OCI-LY1 (cell line): Measurements from ENCODE around the gene LRRC8D.

Experiments
- H2AFZ ChIP-seq: fragments of 200-600 bp; sonication (generic), shearing (Covaris generic); 2 replicates; pipeline ENCODE4 v1.6.0; 2014; ENCODE audit warnings: antibody characterized with exemption, mild to moderate bottlenecking, low read length
- H3F3A ChIP-seq: fragments of 200-600 bp; sonication (generic), shearing (Covaris generic); 2 replicates; pipeline ENCODE4 v1.6.0; 2014; ENCODE audit warnings: mild to moderate bottlenecking, antibody characterized with exemption, low read length, moderate library complexity; ENCODE audit not compliant: insufficient read depth
- H3K27ac ChIP-seq: fragments of 200-600 bp; sonication (generic); 2 replicates; pipeline ENCODE4 v1.5.1; 2014; ENCODE audit warnings: low read length, mixed run types, mild to moderate bottlenecking, low read depth; ENCODE audit not compliant: poor library complexity, severe bottlenecking
- H3K27me3 ChIP-seq: fragments of 200-600 bp; sonication (generic); 2 replicates; pipeline ENCODE4 v1.6.0; 2014; ENCODE audit warnings: antibody characterized with exemption, mild to moderate bottlenecking, low read length, moderate library complexity; ENCODE audit not compliant: insufficient read depth
- H3K36me3 ChIP-seq: fragments of 200-600 bp; sonication (generic); 2 replicates; pipeline ENCODE4 v1.6.1; 2014; ENCODE audit warnings: mild to moderate bottlenecking, antibody characterized with exemption, low read length, moderate library complexity, mixed read lengths; ENCODE audit not compliant: insufficient read depth
- H3K4me1 ChIP-seq: fragments of 200-600 bp; sonication (generic); 2 replicates; pipeline ENCODE4 v1.5.1; 2014; ENCODE audit warnings: mild to moderate bottlenecking, low read length, moderate library complexity; ENCODE audit not compliant: insufficient read depth, severe bottlenecking
- H3K4me2 ChIP-seq: fragments of 200-600 bp; sonication (generic), shearing (Covaris generic); 2 replicates; pipeline ENCODE4 v1.6.1; 2014; ENCODE audit warnings: low read length
- H3K4me3 ChIP-seq: fragments of 200-600 bp; sonication (generic); 2 replicates; pipeline ENCODE4 v1.5.1; 2014; ENCODE audit warnings: low read length, low read depth, mild to moderate bottlenecking, mixed read lengths; ENCODE audit not compliant: poor library complexity, severe bottlenecking
- H3K79me2 ChIP-seq: fragments of 200-600 bp; shearing (Covaris generic); 2 replicates; pipeline ENCODE4 v1.6.1; 2016; ENCODE audit warnings: mixed run types, low read length, mixed read lengths; ENCODE audit not compliant: insufficient read depth
- H3K9ac ChIP-seq: fragments of 200-600 bp; sonication (generic), shearing (Covaris generic); 2 replicates; pipeline ENCODE4 v1.6.1; 2014; ENCODE audit warnings: mild to moderate bottlenecking, low read length, mixed read lengths
- H3K9me2 ChIP-seq: fragments of 200-600 bp; sonication (generic), shearing (Covaris generic); 2 replicates; pipeline ENCODE4 v1.6.1; 2014; ENCODE audit warnings: low read depth, mild to moderate bottlenecking, low read length, mixed read lengths
- H3K9me3 ChIP-seq: fragments of 200-600 bp; shearing (Covaris generic); 2 replicates; pipeline ENCODE4 v1.6.1; 2014; ENCODE audit warnings: low read length, mixed read lengths
- H4K20me1 ChIP-seq: fragments of 200-600 bp; sonication (generic), shearing (Covaris generic); 2 replicates; pipeline ENCODE4 v1.6.0; 2016; ENCODE audit warnings: mild to moderate bottlenecking, low read length; ENCODE audit not compliant: insufficient read depth
- EZH2 ChIP-seq: fragments of 200-600 bp; sonication (generic), shearing (Covaris generic); IDR thresholded peaks from 2 replicates; pipeline ENCODE4 v1.8.0; 2017; ENCODE audit warnings: borderline replicate concordance, mixed run types, mild to moderate bottlenecking, antibody characterized with exemption, low read length, moderate library complexity, mixed read lengths
- TF ChIP-seq, protein P1 (sequence below): fragments of 200-600 bp; sonication (generic), shearing (Covaris generic); IDR thresholded peaks from 2 replicates; pipeline ENCODE4 v1.5.1; 2017; ENCODE audit warnings: mild to moderate bottlenecking, antibody characterized with exemption, low read length, moderate library complexity, mixed read lengths

Gene LRRC8D

GRCh38 chr1:89948722-89949345 is 128.0 kb downstream of the LRRC8D start:
- TF ChIP-seq, protein P1, sequence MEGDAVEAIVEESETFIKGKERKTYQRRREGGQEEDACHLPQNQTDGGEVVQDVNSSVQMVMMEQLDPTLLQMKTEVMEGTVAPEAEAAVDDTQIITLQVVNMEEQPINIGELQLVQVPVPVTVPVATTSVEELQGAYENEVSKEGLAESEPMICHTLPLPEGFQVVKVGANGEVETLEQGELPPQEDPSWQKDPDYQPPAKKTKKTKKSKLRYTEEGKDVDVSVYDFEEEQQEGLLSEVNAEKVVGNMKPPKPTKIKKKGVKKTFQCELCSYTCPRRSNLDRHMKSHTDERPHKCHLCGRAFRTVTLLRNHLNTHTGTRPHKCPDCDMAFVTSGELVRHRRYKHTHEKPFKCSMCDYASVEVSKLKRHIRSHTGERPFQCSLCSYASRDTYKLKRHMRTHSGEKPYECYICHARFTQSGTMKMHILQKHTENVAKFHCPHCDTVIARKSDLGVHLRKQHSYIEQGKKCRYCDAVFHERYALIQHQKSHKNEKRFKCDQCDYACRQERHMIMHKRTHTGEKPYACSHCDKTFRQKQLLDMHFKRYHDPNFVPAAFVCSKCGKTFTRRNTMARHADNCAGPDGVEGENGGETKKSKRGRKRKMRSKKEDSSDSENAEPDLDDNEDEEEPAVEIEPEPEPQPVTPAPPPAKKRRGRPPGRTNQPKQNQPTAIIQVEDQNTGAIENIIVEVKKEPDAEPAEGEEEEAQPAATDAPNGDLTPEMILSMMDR, result no peak
- TF ChIP-seq EZH2, result no peak
- Histone ChIP-seq H3K79me2 (no peaks in the 10 kb centered on the region), H3K9ac (no peak overlapping the region), H3K27me3 (no peaks in the 10 kb centered on the region), H4K20me1 (no peaks in the 10 kb centered on the region), H3K36me3 (no peaks in the 10 kb centered on the region), H3K27ac (no peak overlapping the region), H3K4me2 (no peak overlapping the region), H3K9me3 (no peaks in the 10 kb centered on the region), H3K9me2 (no peaks in the 10 kb centered on the region), H3K4me1 (peaks cover 17% of the 10 kb centered on the region), H3K4me3 (no peak overlapping the region), H3F3A (no peaks in the 10 kb centered on the region), H2AFZ (no peak overlapping the region)

DNA sequence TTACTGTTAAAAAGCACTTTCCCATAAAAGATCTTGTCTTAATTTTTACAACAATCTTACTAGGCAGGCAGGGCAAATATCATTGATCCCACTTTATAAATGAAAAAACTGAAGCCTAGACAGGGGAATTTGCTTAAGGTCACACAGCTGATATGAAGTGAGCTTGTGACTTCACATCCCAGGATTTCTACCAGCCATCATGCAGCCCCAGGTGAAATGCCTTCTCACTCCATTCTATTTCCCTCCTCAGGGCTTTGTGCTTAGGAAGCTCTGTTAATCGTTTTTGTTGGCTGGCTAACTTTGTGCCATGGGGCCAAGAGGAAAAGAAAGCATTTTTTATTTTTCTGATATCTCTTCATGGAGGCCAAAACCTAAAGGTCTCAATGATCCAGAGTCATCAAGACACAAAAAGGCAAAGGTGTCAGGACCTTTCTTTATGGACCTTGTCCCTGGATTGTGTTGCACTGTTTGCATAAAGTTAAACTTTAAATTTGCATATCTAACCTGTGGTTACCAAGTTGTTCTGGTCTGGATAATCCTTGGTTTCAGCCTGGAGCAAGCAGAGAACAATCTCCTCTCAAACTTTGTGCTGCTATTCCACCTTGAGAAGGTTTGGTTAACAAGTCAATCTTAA is 129.3 kb downstream of the LRRC8D start:
- Histone ChIP-seq H3K27me3 (no peaks in the 10 kb centered on the region), H2AFZ (no peak overlapping the region), H3K79me2 (no peaks in the 10 kb centered on the region), H3K4me3 (no peak overlapping the region), H3K9me2 (no peaks in the 10 kb centered on the region), H3K4me1 (peaks cover 17% of the 10 kb centered on the region), H4K20me1 (no peaks in the 10 kb centered on the region), H3K36me3 (no peaks in the 10 kb centered on the region), H3K9me3 (no peaks in the 10 kb centered on the region), H3K27ac (no peak overlapping the region), H3F3A (no peaks in the 10 kb centered on the region), H3K9ac (no peak overlapping the region), H3K4me2 (no peak overlapping the region)
- no peak for TF ChIP-seq EZH2
- TF ChIP-seq, protein P1, result no peak

DNA sequence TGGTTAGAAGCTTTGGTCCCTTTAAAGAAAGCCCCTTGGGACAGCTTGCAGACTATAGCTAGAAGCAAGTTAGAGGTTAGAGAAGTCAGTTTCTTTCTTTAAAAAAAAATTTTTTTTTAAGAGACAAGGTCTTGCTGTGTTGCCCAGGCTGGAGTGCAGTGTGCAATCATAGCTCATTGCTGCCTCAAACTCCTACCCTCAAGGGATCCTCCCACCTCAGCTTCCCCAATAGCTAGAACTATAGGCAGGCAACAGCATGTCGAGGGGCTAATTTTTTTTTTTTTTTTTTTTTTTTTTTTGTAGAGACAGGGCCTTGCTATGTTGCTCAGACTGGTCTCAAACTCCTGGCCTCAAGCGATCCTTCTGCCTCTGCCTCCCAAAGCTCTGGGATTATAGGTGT is 129.9 kb downstream of the LRRC8D start:
- H3K79me2 ChIP-seq, result no peaks in the 10 kb centered on the region
- H3K4me2 ChIP-seq, result no peak overlapping the region

More for the DNA sequence above, 129.9 kb downstream of the LRRC8D start:
- Histone ChIP-seq H3K27me3 (no peaks in the 10 kb centered on the region), H3K4me1 (peaks cover 17% of the 10 kb centered on the region), H3K9me3 (no peaks in the 10 kb centered on the region), H3K36me3 (no peaks in the 10 kb centered on the region), H2AFZ (no peak overlapping the region), H3K9me2 (no peaks in the 10 kb centered on the region), H4K20me1 (no peaks in the 10 kb centered on the region), H3K9ac (no peak overlapping the region), H3K27ac (no peak overlapping the region), H3F3A (no peaks in the 10 kb centered on the region), H3K4me3 (no peak overlapping the region)
- TF ChIP-seq EZH2, result no peak
- TF ChIP-seq, protein P1, result no peak
